Keratinocyte (primary cell): ENCODE results near the gene TAF1A.

Experiments used
- EZH2 ChIP-seq: IDR thresholded peaks from one replicate; pipeline ENCODE4 v1.6.1; 2012; ENCODE audit warnings: inconsistent platforms, mild to moderate bottlenecking, low read length, moderate library complexity
- TF ChIP-seq, protein P1 (sequence below), 3 experiments: IDR thresholded peaks in 1 of 3; conservative IDR thresholded peaks in 1 of 3; optimal IDR thresholded peaks in 1 of 3; 2 replicates in 2 of 3; 3 replicates in 1 of 3; pipeline versions ENCODE3 to v1.5.1; 2011; ENCODE audit warnings: low read length in 3 of 3, mild to moderate bottlenecking in 3 of 3, moderate library complexity in 2 of 3, control low read depth in 1 of 3, inconsistent platforms in 1 of 3; ENCODE audit not compliant: insufficient read depth in 2 of 3; ENCODE audit errors: extremely low read depth in 1 of 3

DNA sequence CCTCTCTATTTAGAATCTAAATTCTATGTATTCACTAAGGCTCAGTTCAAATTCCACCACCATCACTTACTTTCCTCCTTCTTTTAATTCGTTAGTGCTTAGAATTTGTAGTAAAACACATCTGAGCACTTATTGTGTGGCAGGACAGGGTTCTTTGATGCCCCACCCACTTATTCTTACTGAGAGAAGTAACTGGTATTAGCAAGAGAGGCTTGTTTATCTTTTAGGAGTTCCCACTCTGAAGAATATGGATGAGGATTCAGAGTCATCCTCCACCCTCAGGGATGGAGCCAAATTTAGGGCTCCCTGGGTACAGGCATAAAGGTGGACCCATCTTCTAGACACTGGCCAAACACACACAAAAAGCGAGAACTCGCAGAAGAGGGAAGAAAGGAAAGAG lies 11.5 kb upstream of the TAF1A start:
- TF ChIP-seq EZH2: no peak
- TF ChIP-seq, protein P1, sequence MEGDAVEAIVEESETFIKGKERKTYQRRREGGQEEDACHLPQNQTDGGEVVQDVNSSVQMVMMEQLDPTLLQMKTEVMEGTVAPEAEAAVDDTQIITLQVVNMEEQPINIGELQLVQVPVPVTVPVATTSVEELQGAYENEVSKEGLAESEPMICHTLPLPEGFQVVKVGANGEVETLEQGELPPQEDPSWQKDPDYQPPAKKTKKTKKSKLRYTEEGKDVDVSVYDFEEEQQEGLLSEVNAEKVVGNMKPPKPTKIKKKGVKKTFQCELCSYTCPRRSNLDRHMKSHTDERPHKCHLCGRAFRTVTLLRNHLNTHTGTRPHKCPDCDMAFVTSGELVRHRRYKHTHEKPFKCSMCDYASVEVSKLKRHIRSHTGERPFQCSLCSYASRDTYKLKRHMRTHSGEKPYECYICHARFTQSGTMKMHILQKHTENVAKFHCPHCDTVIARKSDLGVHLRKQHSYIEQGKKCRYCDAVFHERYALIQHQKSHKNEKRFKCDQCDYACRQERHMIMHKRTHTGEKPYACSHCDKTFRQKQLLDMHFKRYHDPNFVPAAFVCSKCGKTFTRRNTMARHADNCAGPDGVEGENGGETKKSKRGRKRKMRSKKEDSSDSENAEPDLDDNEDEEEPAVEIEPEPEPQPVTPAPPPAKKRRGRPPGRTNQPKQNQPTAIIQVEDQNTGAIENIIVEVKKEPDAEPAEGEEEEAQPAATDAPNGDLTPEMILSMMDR (optimal IDR thresholded peaks at IDR 0.05 in 1 of 3, IDR thresholded peaks at IDR 0.05 in 1 of 3, conservative IDR thresholded peaks at IDR 0.05 in 1 of 3; ENCODE audit: extremely low read depth in 1 of 3, insufficient read depth in 2 of 3, low read length in 3 of 3): no peak
